HG02938 (cell line): Measurements from ENCODE around the gene TSPAN32.

Experiments
- ATAC-seq: cut with Tn5 transposase; IDR thresholded peaks from one replicate; pipeline ENCODE4 v1.9.1; 2021; ENCODE audit warnings: mild to moderate bottlenecking, moderate library complexity; ENCODE audit not compliant: unreplicated experiment

Gene TSPAN32

GRCh38 chr11:2302896-2303626, 1.2 kb downstream of the TSPAN32 start:
- ATAC-seq, result no peak

GRCh38 chr11:2303627-2304505, 2.1 kb downstream of the TSPAN32 start:
- ATAC-seq, result no peak

- ATAC-seq, result no peak
Observed at GRCh38 chr11:2304506-2305139, 2.8 kb downstream of the TSPAN32 start.

- ATAC-seq, result no peak
Observed at GRCh38 chr11:2305140-2305778, 3.4 kb downstream of the TSPAN32 start.

GRCh38 chr11:2305788-2306451, 4.1 kb downstream of the TSPAN32 start:
- ATAC-seq, result no peak

- no peak for ATAC-seq
Observed at GRCh38 chr11:2306452-2306823, 4.6 kb downstream of the TSPAN32 start.

GRCh38 chr11:2306877-2307500, 5.2 kb downstream of the TSPAN32 start:
- no peak for ATAC-seq

GRCh38 chr11:2307501-2308331, 5.9 kb downstream of the TSPAN32 start:
- no peak for ATAC-seq

GRCh38 chr11:2308713-2309112, 6.9 kb downstream of the TSPAN32 start:
- ATAC-seq, result no peak

GRCh38 chr11:2309251-2310072, 7.6 kb downstream of the TSPAN32 start:
- ATAC-seq, result no peak

GRCh38 chr11:2310073-2310785, 8.4 kb downstream of the TSPAN32 start:
- ATAC-seq, result no peak

GRCh38 chr11:2310786-2311352, 9.1 kb downstream of the TSPAN32 start:
- ATAC-seq, result no peak

- no peak for ATAC-seq
Observed at GRCh38 chr11:2311353-2312133, 9.7 kb downstream of the TSPAN32 start.

- no peak for ATAC-seq
Observed at GRCh38 chr11:2312232-2313042, 10.6 kb downstream of the TSPAN32 start.

- no peak for ATAC-seq
Observed at GRCh38 chr11:2313051-2313951, 11.5 kb downstream of the TSPAN32 start.
